Measurements from ENCODE around the gene TET3.

TET3 gene

DNA sequence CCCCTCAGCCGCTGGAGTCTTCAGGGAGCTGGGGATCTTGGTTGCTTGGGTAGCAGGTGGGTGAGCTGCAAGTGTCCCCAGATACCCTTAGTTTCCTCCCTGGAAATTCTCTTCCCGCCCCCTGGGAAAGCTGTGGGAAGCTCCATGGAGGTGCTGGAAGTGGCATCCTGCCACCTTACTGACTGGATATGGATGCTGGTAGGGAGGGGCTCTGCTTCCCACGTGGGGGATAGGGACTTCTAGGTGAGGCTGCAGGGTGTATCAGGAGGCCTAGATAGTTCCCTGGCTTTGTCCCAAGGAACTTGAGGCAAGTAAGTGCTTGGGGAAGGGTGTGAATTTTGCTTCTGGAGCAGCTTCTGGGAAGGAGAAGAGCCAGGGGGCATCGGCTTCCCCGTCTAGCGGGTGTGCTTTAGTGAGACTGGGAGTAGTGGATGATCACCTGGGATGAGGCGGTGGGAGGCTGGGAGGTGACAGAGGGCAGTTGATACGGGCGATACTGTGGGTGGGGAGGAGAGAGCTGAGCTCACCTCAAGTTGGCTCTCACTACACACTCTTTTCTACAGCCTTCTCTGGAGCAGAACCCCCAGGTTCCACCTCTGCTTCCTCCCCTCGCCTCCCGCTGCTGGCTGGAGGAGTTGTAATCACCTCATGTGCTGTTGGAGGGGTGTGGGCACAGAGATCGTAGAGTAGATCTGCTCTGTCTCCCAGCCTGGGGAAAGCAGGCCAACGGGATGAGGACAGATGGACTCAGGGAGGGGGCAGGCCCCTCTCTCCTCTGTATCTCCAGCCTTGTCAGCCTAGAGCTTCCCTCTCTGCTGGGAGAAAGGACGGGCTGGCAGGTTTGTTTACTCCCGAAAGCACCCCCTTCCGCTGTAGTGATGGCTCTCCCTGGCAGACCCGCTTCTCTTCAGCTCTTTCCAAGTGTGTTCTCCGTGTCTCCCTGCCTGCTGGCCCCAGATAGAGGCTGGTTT is 19.8 kb downstream of the TET3 start:
- peaks cover 100% of the 10 kb centered on the region for H3K79me2 ChIP-seq (ENCODE audit: low read length)
- no peak overlapping the region for H3K9ac ChIP-seq (ENCODE audit: low read length)
- no peak overlapping the region for H3K4me3 ChIP-seq (ENCODE audit: low read length)
- H3K27ac ChIP-seq (ENCODE audit: low read length) = no peak overlapping the region
- no peaks in the 10 kb centered on the region for H3K9me3 ChIP-seq (ENCODE audit: insufficient read depth, low read length)
- peaks cover 95% of the 10 kb centered on the region for H4K20me1 ChIP-seq (ENCODE audit: insufficient read depth, low read length)
- H3K36me3 ChIP-seq (replicated peaks; ENCODE audit: low read depth, low read length) = peaks cover 45% of the 10 kb centered on the region
- H2AFZ ChIP-seq (ENCODE audit: low read depth, low read length) = no peak overlapping the region
- H3K4me2 ChIP-seq (ENCODE audit: low read length) = no peak overlapping the region
- H3K4me1 ChIP-seq (ENCODE audit: low read length) = peaks cover 38% of the 10 kb centered on the region
- no peaks in the 10 kb centered on the region for H3K27me3 ChIP-seq (ENCODE audit: low read depth, low read length)
- TF ChIP-seq, protein P1, sequence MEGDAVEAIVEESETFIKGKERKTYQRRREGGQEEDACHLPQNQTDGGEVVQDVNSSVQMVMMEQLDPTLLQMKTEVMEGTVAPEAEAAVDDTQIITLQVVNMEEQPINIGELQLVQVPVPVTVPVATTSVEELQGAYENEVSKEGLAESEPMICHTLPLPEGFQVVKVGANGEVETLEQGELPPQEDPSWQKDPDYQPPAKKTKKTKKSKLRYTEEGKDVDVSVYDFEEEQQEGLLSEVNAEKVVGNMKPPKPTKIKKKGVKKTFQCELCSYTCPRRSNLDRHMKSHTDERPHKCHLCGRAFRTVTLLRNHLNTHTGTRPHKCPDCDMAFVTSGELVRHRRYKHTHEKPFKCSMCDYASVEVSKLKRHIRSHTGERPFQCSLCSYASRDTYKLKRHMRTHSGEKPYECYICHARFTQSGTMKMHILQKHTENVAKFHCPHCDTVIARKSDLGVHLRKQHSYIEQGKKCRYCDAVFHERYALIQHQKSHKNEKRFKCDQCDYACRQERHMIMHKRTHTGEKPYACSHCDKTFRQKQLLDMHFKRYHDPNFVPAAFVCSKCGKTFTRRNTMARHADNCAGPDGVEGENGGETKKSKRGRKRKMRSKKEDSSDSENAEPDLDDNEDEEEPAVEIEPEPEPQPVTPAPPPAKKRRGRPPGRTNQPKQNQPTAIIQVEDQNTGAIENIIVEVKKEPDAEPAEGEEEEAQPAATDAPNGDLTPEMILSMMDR (IDR thresholded peaks at IDR 0.05; ENCODE audit: low read depth, low read length) = no peak
- TF ChIP-seq EZH2phosphoT487 (IDR thresholded peaks at IDR 0.05; ENCODE audit: low read depth) = no peak

DNA sequence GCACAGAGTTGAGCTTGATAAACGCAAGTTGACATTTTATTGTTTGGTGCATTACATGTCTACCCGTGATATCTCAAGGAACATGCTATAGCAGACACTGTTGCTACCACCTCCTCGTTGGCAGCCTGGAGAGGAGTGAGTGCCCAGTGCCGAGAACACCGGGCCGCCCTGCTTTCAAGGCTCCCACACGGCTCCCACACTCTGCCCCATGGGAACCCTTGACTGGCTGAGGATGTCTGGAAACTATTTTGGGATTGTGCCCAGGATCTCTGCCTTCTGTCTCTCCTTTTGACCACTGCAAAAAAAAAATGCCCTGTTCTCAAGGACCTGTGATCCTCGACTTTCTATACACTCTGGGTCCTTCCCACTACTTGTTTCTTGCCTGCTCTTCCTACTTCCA is 21.1 kb downstream of the TET3 start:
- H3K36me3 ChIP-seq (replicated peaks; ENCODE audit: low read depth, low read length) = peaks cover 52% of the 10 kb centered on the region
- H3K4me2 ChIP-seq (ENCODE audit: low read length) = no peak overlapping the region

DNA sequence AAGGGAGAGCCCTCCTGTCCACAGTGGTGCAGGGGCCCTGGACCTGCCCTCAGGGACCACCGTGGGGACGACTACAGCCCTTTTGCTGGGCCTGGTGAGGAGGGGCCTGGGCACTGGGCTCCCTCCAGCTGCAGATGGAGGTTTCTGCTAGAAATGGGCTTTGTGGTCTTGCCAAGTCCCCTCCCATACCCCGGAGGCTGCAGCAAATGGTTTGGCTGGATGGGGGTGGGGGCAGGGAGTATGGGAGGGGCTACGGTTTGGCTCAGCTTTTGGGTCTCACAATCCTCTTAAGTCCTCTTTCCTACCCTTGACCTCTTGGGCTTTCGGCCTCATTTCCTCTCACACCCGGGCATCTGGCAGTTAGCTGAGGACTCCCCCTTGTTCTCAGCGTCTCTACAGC is 21.7 kb downstream of the TET3 start:
- TF ChIP-seq, protein P1 (IDR thresholded peaks at IDR 0.05; ENCODE audit: low read depth, low read length) = no peak
- no peak for TF ChIP-seq EZH2phosphoT487 (IDR thresholded peaks at IDR 0.05; ENCODE audit: low read depth)
- Histone ChIP-seq H3K27ac (ENCODE audit: low read length) (no peak overlapping the region), H3K4me3 (ENCODE audit: low read length) (no peak overlapping the region), H3K36me3 (replicated peaks; ENCODE audit: low read depth, low read length) (peaks cover 52% of the 10 kb centered on the region), H3K27me3 (ENCODE audit: low read depth, low read length) (no peaks in the 10 kb centered on the region), H3K4me2 (ENCODE audit: low read length) (no peak overlapping the region), H2AFZ (ENCODE audit: low read depth, low read length) (no peak overlapping the region), H3K9ac (ENCODE audit: low read length) (no peak overlapping the region), H3K79me2 (ENCODE audit: low read length) (peaks cover 100% of the 10 kb centered on the region), H3K4me1 (ENCODE audit: low read length) (peaks cover 19% of the 10 kb centered on the region), H4K20me1 (ENCODE audit: insufficient read depth, low read length) (peaks cover 94% of the 10 kb centered on the region), H3K9me3 (ENCODE audit: insufficient read depth, low read length) (no peaks in the 10 kb centered on the region)

More for the DNA sequence above, 21.1 kb downstream of the TET3 start:
- Histone ChIP-seq H3K79me2 (ENCODE audit: low read length) (peaks cover 100% of the 10 kb centered on the region), H3K4me1 (ENCODE audit: low read length) (peaks cover 25% of the 10 kb centered on the region), H4K20me1 (ENCODE audit: insufficient read depth, low read length) (peaks cover 95% of the 10 kb centered on the region), H3K9ac (ENCODE audit: low read length) (no peak overlapping the region), H3K27ac (ENCODE audit: low read length) (no peak overlapping the region), H3K4me3 (ENCODE audit: low read length) (no peak overlapping the region), H3K9me3 (ENCODE audit: insufficient read depth, low read length) (no peaks in the 10 kb centered on the region), H2AFZ (ENCODE audit: low read depth, low read length) (no peak overlapping the region), H3K27me3 (ENCODE audit: low read depth, low read length) (no peaks in the 10 kb centered on the region)
- no peak for TF ChIP-seq EZH2phosphoT487 (IDR thresholded peaks at IDR 0.05; ENCODE audit: low read depth)
- TF ChIP-seq, protein P1 (IDR thresholded peaks at IDR 0.05; ENCODE audit: low read depth, low read length) = no peak

DNA sequence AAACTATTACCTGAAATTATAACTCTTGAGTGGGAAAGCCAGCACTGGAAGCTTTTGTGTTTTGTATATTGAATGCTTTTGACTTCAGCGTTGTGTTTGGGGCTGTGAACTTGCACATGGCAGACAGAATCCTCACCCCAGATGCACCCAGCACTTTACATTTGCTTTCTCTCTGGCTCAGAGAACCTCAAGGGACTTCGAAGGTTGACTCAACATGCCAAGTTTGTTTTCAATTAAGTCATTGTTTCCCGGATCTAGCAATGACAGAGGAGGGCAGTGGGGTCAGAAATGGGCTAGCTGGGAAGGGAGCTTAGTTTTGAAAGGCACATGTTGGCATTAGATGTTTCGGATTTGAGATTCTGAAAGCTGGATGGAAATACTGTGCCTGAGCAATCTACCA is 22.4 kb downstream of the TET3 start:
- no peak overlapping the region for H3K9ac ChIP-seq (ENCODE audit: low read length)
- no peaks in the 10 kb centered on the region for H3K27me3 ChIP-seq (ENCODE audit: low read depth, low read length)
- H3K4me1 ChIP-seq (ENCODE audit: low read length) = peaks cover 12% of the 10 kb centered on the region
- no peak overlapping the region for H3K27ac ChIP-seq (ENCODE audit: low read length)
- H3K4me2 ChIP-seq (ENCODE audit: low read length) = no peak overlapping the region
- no peaks in the 10 kb centered on the region for H3K9me3 ChIP-seq (ENCODE audit: insufficient read depth, low read length)
- peaks cover 52% of the 10 kb centered on the region for H3K36me3 ChIP-seq (replicated peaks; ENCODE audit: low read depth, low read length)
- no peak overlapping the region for H2AFZ ChIP-seq (ENCODE audit: low read depth, low read length)
- no peak overlapping the region for H3K4me3 ChIP-seq (ENCODE audit: low read length)
- H3K79me2 ChIP-seq (ENCODE audit: low read length) = peaks cover 100% of the 10 kb centered on the region
- TF ChIP-seq, protein P1 (IDR thresholded peaks at IDR 0.05; ENCODE audit: low read depth, low read length) = no peak
- no peak for TF ChIP-seq EZH2phosphoT487 (IDR thresholded peaks at IDR 0.05; ENCODE audit: low read depth)
- peaks cover 94% of the 10 kb centered on the region for H4K20me1 ChIP-seq (ENCODE audit: insufficient read depth, low read length)

Measured in OCI-LY3 (cell line).